Measurements from ENCODE around the gene LDLRAD1. TPM values are rescaled to one million over a fixed set of nuclear protein-coding genes. Genes with fewer than 3 reads are reported as not detected.
A peak's percentile ranks its signal among the peaks of the same experiment; 100 is the strongest.

LDLRAD1 gene
- total RNA-seq, 1 experiment from 2014 or later = 0.30 TPM

DNA sequence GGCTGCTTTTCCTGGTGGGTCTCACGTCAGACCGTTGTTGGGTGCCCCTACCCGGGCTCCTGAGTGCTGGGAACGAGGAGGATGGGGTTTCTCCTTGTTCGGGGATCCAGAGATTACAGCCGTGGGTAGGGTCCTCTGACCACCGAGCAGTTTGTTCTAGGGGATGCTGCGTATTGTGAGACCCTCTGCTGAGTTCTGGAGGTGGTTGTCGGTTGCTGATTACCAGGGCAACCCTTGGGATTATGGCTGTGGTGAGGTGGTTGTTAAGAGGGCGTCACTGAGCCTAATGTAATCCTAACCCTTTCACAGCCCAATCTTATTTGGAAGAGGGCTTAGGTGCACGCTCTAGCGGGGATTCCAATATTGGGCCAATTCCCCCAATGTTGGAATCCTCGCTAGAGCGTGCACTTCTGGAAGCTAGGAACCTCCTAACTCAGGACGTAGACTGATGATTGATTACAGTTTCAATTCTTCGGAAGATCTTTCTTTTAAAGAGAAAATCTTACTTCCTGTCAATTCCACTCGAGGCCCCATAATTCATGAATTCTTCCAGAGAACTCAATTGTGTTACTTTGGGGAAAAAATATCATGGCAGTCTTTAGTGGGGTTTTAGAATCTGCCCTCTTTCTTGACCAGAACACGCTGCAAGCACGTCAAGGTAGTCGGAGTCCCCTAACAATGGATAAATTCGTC is 35.9 kb upstream of the LDLRAD1 start (continued):
- no peak for TF ChIP-seq SP1 (IDR thresholded peaks at IDR 0.05; ENCODE audit: low read depth)
- TF ChIP-seq SRF (IDR thresholded peaks at IDR 0.05; ENCODE audit: low read depth) = no peak
- no peak for TF ChIP-seq CBX3 (IDR thresholded peaks at IDR 0.05; ENCODE audit: low read depth)
- no peak for TF ChIP-seq POLR2A (IDR thresholded peaks at IDR 0.05; ENCODE audit: borderline replicate concordance, extremely low read depth, insufficient read depth, insufficient read length)
- no peak for TF ChIP-seq ZFX (IDR thresholded peaks at IDR 0.05)

DNA sequence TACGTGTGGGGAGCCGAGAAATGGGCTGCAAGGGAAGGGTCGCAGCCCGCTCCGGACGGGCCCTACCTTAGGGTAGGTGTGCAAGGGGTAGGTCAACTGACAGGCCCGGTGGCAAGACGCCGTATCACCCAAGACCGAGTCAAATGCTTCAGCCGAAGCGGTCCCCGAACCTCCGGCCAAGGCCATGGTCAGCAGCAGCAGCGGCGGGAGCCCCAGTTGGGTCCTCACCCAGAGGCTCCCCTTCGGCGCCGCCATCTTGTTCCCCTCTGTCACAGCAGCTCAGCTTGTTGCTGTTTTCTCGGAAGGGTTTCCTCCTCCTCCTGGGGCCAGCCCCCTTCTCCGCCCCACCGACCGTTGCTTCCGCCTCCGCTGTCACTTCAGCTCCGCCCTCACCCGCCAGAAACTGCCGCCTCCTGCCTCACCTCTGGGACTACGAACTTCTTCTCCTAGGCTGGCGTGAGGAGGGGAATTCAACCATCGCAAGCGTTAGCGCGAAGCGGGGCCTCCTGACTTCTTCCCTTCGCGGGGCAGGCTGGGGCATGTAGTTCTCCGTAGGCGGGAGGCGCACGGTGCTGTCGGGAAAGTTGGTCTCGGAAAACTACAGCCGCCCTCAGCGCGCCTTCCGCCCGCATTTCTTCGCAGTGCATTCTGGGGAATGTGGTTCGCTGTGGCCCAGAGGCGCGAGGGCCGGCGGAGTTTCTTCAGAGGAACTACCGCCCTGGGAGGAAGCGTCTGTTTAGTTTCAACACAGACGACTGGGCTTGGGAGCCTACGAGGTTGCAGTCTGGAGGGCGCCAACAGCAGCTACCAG is 35.2 kb upstream of the LDLRAD1 start, which contains the start of the genes TCEANC2 and TMEM59:
Gene TCEANC2, plus strand, starts transcription at position 675 of the 811 bp plus-strand sequence. CDS start 815 bp downstream, outside the sequence.
Gene TMEM59, minus strand, starts transcription at position 271 of the 811 bp plus-strand sequence. Its CDS starts 16 bp downstream, at position 255.
- intact Hi-C loops (cut with micrococcal nuclease) = loop anchor here (1.0 to 5.0 kb wide), 2 partner anchors 96 to 192 kb away; no protein-coding TSS in a partner anchor
- H3K27me3 ChIP-seq (ENCODE audit: insufficient read depth, low read length) = no peaks in the 10 kb centered on the region
- peak within 1 kb of the TSS; percentile 70 for H3K9ac ChIP-seq (ENCODE audit: low read length)
- H3K27ac ChIP-seq (ENCODE audit: low read depth, low read length) = peak within 1 kb of the TSS; percentile 70
- H3K9me3 ChIP-seq (ENCODE audit: control insufficient read depth in 1 of 2, insufficient read depth in 1 of 2, low read depth in 1 of 2, low read length in 2 of 2) = no peaks in the 10 kb centered on the region
- DNase-seq (ENCODE audit: low read depth, low spot score) (peak; percentile 97), ATAC-seq (peak; percentile 96)
- ChIA-PET CTCF (interaction anchor here (1.0 to 1.1 kb wide), 2 partner anchors 29 to 192 kb away, joined by 3 to 7 read pairs; no protein-coding TSS in a partner anchor), RAD21 (ENCODE audit: low non-redundant PET in 1 of 2, low total read pairs in 2 of 2, uncharacterized antibody in 2 of 2, unreplicated experiment in 2 of 2) (no interaction called here), POLR2A (interaction anchor here (1.2 kb wide), 1 partner anchor 35 kb away, joined by 3 read pairs; the partner anchor contains the start of gene LDLRAD1)
- no peaks in the 10 kb centered on the region for H3K9me2 ChIP-seq (ENCODE audit: insufficient read depth)
- H3K79me2 ChIP-seq (ENCODE audit: insufficient read depth, low read length) = peaks cover 22% of the 10 kb centered on the region
- H3K4me3 ChIP-seq (replicated peaks in 1 of 2; ENCODE audit: low read depth in 1 of 2, low read length in 2 of 2) = peak within 1 kb of the TSS; percentile 88 to 94
- H3K36me3 ChIP-seq (ENCODE audit: control insufficient read depth in 1 of 2, insufficient read depth in 2 of 2, low read length in 2 of 2) = no peaks in the 10 kb centered on the region
- H3K4me2 ChIP-seq (ENCODE audit: low read length) = peak within 1 kb of the TSS; percentile 77
- H2AFZ ChIP-seq (ENCODE audit: low read depth, low read length, poor library complexity, severe bottlenecking) = peak within 1 kb of the TSS; percentile 55
- BruUV-seq (replicated peaks) = TSS peak; percentile 48
- H4K20me1 ChIP-seq (ENCODE audit: insufficient read depth) = no peaks in the 10 kb centered on the region
- TF ChIP-seq ELF1 (IDR thresholded peaks at IDR 0.05; ENCODE audit: borderline replicate concordance, low read depth) (peak; percentile 91), EGR1 (IDR thresholded peaks at IDR 0.05; ENCODE audit: low read depth) (peak; percentile 59; the same call in 1 of the 2 replicates), POLR2AphosphoS5 (IDR thresholded peaks at IDR 0.05; ENCODE audit: low read depth, low read length) (peak; percentile 70), TCF7L2 (IDR thresholded peaks at IDR 0.05; ENCODE audit: borderline replicate concordance, extremely low read depth, insufficient read depth, insufficient read length) (peak; percentile 59), CBX3 (IDR thresholded peaks at IDR 0.05; ENCODE audit: low read depth) (0 out of 2 replicates have a peak, but pooled peaks have one; percentile 14), ZFX (IDR thresholded peaks at IDR 0.05) (no peak), SIN3A (IDR thresholded peaks at IDR 0.05; ENCODE audit: low read depth) (peak; percentile 71), FOSL1 (IDR thresholded peaks at IDR 0.05; ENCODE audit: low read depth) (no peak), SP1 (IDR thresholded peaks at IDR 0.05; ENCODE audit: low read depth) (peak; percentile 80), YY1 (IDR thresholded peaks at IDR 0.05; ENCODE audit: extremely low read depth, insufficient replicate concordance, low read depth, low read length) (peak; percentile 95)
- TF ChIP-seq, protein P1, sequence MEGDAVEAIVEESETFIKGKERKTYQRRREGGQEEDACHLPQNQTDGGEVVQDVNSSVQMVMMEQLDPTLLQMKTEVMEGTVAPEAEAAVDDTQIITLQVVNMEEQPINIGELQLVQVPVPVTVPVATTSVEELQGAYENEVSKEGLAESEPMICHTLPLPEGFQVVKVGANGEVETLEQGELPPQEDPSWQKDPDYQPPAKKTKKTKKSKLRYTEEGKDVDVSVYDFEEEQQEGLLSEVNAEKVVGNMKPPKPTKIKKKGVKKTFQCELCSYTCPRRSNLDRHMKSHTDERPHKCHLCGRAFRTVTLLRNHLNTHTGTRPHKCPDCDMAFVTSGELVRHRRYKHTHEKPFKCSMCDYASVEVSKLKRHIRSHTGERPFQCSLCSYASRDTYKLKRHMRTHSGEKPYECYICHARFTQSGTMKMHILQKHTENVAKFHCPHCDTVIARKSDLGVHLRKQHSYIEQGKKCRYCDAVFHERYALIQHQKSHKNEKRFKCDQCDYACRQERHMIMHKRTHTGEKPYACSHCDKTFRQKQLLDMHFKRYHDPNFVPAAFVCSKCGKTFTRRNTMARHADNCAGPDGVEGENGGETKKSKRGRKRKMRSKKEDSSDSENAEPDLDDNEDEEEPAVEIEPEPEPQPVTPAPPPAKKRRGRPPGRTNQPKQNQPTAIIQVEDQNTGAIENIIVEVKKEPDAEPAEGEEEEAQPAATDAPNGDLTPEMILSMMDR (IDR thresholded peaks at IDR 0.05 in 2 of 3, conservative IDR thresholded peaks at IDR 0.05 in 1 of 3; ENCODE audit: borderline replicate concordance in 1 of 3, insufficient read depth in 1 of 3, low read depth in 2 of 3, low read length in 2 of 3) = no peak
- TF ChIP-seq, protein P2, sequence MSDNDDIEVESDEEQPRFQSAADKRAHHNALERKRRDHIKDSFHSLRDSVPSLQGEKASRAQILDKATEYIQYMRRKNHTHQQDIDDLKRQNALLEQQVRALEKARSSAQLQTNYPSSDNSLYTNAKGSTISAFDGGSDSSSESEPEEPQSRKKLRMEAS (IDR thresholded peaks at IDR 0.05) = peak; percentile 87
- TF ChIP-seq, protein P3, sequence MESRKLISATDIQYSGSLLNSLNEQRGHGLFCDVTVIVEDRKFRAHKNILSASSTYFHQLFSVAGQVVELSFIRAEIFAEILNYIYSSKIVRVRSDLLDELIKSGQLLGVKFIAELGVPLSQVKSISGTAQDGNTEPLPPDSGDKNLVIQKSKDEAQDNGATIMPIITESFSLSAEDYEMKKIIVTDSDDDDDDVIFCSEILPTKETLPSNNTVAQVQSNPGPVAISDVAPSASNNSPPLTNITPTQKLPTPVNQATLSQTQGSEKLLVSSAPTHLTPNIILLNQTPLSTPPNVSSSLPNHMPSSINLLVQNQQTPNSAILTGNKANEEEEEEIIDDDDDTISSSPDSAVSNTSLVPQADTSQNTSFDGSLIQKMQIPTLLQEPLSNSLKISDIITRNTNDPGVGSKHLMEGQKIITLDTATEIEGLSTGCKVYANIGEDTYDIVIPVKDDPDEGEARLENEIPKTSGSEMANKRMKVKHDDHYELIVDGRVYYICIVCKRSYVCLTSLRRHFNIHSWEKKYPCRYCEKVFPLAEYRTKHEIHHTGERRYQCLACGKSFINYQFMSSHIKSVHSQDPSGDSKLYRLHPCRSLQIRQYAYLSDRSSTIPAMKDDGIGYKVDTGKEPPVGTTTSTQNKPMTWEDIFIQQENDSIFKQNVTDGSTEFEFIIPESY (IDR thresholded peaks at IDR 0.05; ENCODE audit: extremely low read depth, insufficient replicate concordance, low read length) = peak; percentile 84
- H3K4me1 ChIP-seq (ENCODE audit: control insufficient read depth in 1 of 2, insufficient read depth in 2 of 2, low read length in 2 of 2) = peaks cover 8 to 18% of the 10 kb centered on the region in 2 experiments; a peak in 3 of 4 replicates

Data from HCT116 (cell line).